GM18520 (cell line): ENCODE results near the gene SLC25A2.
"Not testable (repeated sequence)": the region's sequence is repeated elsewhere in the genome, so short reads cannot be mapped to it uniquely, and the experiment has no call there.

Source experiments
- ATAC-seq: cut with Tn5 transposase; IDR thresholded peaks from one replicate; pipeline ENCODE4 v1.9.1; 2021; ENCODE audit not compliant: unreplicated experiment

SLC25A2 gene

GRCh38 chr5:141316963-141317362 lies 13.1 kb upstream of the SLC25A2 start:
- not testable (repeated sequence) for ATAC-seq

DNA sequence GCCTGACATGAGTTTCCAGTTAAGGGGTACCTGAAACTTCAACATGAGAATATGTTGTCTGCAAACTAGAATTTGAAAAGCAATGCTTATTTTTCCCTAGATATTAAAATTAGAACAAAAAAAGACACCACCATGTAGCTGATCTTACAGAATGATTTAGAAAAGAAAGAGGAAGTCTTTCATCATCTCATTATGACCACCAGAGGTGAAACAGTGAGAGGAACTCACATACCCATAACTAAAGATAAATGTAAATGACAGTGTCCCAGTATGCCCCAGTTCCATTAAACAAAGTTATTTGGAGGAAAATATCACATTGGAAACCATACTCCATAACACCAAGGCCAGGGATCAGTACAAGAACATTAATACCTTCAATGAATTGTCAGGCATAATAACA lies 9.9 kb upstream of the SLC25A2 start:
- ATAC-seq, result no peak

DNA sequence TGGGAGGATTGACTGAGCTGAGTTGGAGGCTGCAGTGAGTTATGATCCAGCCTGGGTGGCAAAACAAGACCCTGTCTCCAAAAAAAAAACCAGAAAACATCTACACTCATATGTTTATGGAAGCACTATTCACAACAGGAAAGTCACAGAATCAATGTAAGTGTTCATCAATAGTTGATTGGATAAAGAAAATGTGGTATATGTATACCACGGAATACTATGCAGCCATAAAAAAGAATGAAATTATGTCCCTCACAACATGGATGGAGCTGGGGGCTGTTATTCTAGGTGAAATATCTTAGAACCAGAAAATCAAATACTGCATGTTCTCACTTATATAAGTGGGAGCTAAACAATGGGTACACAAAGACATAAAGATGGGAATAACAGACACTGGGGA lies 2.8 kb upstream of the SLC25A2 start:
- ATAC-seq, result no peak

DNA sequence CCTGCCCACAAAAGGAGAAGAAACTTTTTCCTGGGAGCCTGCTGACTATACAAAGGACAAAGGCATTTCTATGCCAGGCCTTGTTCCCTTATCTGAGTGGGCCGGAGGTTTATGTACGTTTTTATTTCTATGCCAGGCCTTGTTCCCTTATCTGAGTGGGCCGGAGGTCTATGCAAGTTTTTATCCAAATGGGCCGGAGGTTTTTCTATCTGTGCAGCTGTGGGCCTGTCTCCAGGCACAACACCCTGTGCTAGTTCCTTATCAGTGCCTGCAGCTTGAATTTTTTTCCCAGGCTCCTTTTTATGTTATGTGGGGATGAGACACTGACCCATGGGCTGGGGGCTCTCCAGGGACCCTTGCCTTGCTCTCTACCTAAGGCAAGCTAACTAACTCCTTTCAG lies 5.5 kb downstream of the SLC25A2 start:
- ATAC-seq, result no peak

DNA sequence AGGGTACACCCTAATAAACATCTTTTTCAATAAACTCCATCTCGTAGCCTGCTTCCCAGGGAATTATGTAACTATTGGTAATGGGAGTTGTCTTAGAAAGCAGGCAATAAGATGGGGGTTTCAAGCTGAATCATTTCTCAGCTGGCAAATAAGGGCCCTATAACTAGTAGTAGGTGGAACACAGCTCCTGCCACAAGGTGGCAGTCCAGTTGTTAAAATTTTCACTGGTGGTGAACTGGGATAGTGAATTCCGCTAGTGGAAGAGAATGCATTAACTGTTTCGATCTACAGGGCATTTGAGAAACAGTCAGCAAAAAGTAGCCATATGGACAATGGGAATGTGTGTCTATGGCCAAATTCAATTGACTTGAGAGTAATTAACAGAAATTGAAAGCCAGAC lies 30.9 kb downstream of the SLC25A2 start:
- no peak for ATAC-seq

DNA sequence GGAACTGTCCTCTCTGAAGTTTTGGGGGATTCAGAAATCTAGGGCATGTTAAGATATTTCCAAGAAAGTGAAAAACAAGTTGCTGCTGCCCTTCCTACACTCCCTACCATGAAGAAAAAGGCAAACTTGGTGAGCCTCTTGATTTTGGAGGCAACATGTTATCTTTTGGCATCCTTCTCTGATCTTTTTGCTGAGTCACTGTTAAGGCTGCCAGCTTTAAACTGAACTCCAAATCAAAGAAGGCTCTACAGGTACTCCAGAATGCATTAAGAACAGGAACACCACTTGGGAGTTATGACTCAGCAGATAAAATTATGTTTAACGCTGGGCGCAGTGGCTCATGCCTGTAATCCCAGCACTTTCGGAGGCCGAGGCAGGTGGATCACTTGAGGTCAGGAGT lies 34.7 kb downstream of the SLC25A2 start:
- no peak for ATAC-seq

GRCh38 chr5:141261238-141261546 lies 42.7 kb downstream of the SLC25A2 start:
- no peak for ATAC-seq

DNA sequence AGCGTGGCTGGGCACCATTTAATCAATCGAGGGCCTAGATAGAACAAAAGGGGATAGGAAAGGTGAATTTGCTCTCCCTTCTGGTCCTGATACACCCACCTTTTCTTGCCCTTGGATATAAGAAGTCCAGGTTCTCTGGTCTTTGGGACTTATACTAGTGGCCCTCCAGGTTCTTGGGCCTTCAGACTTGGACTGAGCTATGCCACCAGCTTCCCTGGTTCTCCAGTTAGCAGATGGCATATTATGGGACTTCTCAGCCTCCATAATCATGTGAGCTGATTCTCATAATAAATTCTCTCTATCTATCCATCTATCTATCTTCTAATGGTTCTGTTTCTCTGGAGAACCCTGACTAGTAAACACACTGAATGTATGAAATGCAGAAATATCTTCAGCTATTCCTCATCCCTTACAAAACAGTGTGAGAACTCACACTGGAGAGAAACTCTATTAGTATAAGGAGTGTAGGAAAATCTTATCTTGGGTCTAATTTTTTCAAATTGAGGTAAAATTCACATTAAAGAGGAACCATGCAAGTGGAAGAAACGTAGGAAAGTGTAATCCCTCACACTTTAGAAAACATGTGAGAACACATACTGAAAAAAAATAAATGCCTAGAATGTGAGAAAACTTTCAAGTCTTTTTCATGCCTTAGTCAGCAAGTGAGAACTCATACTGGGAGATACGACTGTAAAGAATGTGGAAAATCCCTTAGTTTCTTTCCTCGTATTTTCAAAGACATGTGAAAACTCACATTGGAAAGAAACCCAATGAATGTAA lies 43.2 kb downstream of the SLC25A2 start:
- no peak for ATAC-seq

- no peak for ATAC-seq
Measured at GRCh38 chr5:141258948-141259347, 44.9 kb downstream of the SLC25A2 start.

- no peak for ATAC-seq
Measured at GRCh38 chr5:141258464-141258863, 45.4 kb downstream of the SLC25A2 start.
